Ammon's horn (tissue), 1 donor: ENCODE results near the gene TNS3.

Source experiments
- DNase-seq: peaks from one replicate; pipeline ENCODE4 v3.0.0-alpha.2; 2016; ENCODE audit warnings: low spot score

The TNS3 gene

DNA sequence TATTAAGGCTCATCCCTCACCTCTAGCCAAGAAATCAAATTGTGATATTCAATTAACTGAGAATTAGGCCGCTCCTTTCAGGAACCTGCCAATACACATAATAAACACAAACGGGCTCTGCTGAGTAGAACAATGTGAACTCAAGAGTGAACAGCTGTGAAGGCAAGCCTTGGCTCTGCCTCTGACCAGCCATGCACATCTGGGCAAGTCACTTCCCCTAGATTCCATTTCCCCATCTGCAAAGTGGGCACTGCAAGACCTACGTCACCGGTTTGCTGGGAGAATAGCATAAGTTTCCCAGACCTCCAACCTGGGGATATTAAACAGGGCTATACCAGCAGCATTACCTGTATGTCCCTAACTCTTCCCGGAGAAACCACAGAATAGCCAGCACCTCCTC lies 355.2 kb downstream of the TNS3 start:
- DNase-seq: no peak

- no peak for DNase-seq
Observed at GRCh38 chr7:47225387-47226131, 356.4 kb downstream of the TNS3 start.
